HG03025 (cell line): ENCODE measurements around the gene BHLHA9.

Experiments used
- ATAC-seq: cut with Tn5 transposase; IDR thresholded peaks from one replicate; pipeline ENCODE4 v1.9.1; 2021; ENCODE audit warnings: mild to moderate bottlenecking, moderate library complexity; ENCODE audit not compliant: unreplicated experiment, low FRiP score

The BHLHA9 gene

DNA sequence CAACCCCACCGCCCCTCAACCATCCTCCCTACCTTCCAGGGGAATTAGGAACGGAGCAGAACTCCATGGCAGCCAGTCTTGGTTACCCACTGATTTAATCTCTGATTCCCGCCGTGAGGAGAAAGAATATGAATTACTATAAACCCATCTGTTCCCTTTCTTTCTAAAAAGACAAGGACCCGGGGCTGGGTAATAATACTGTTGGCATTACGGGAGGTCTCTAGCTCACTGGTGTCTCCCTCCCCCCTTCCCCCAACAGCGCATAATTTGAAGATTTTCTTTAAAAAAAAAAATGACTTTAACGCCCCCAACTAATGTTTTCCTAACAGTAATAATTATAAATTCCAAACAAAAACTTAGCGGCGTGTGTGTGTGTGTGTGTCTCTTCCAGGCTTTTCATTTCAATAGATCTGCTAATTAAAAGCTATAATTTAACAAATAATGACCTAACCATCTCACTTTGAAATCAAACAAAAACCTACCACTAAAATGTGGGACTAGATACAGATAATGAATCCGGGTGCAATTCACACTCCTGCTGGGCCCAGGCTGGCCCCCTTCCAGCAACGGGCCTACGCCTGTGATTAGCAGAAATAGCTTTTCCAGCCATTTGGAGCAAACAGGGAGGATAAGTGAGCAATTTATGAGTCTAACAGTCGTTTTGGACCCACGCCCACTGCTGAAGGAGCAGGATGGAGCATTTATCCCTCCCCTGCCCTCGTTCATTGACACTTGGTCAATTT lies 18.2 kb upstream of the BHLHA9 start:
- ATAC-seq: no peak

DNA sequence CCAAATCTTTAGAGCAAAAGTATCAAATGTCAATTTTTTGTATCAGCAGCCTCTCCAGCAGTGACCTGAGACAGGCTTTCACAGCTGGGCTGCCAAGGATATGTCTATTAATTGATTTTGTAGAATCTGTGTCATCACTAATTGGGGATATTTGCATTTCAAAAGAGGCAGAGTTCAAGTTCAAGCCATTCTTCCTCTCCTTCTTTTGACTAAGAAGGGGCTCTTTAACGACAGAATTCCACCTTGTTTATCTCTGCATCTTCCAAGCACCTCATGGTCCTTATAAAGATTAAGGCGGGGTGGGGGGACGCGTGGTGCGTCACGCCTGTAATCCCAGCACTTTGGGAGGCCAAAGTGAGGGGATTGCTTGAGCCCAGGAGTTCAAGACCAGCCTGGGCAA lies 15.2 kb upstream of the BHLHA9 start:
- no peak for ATAC-seq

DNA sequence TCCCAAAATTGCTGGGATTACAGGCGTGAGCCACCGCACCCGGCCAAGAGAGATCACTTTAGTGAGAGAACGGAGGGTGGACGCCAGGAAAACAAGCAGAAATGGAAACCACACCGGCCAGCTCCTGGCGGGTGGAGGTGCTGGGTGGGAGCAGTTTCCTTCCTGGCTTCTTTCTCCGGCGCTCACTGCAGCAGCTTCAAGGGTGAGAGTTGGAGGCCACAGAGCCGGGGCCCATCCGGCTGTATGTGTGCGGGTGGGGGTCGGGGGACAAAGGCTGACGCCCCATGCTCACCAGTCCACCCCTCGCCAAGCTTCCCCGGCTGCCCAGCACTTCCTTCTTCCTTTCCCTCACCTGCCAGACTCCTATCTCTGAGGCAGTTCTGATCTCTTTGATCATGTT lies 13.5 kb upstream of the BHLHA9 start:
- ATAC-seq: no peak

GRCh38 chr17:1260086-1260769 lies 10.0 kb upstream of the BHLHA9 start:
- no peak for ATAC-seq

- ATAC-seq: no peak
Observed at GRCh38 chr17:1260770-1261161, 9.5 kb upstream of the BHLHA9 start.

DNA sequence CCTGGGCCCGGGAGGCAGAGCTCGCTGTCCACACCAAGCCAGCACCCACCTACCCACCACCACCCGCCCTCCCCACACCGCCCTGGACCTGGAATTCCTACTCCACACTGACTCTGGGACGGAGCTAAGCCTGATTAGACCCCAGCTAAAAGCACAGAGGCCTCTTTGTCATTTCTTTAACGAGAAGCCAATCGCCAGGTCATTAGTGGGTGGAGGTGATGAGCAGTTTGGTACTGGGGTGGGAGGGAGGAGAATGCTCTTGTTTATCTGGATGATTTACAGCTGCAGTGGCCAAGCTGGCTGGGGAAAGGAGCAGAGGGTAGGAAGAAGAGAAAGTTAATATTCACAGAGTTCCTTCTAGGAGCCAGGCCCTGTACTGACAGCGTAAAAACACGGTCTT lies 6.0 kb upstream of the BHLHA9 start:
- no peak for ATAC-seq

- ATAC-seq: no peak
Observed at GRCh38 chr17:1267471-1267943, 2.7 kb upstream of the BHLHA9 start.

- no peak for ATAC-seq
Observed at GRCh38 chr17:1271030-1271423, 783 bp downstream of the BHLHA9 start.

GRCh38 chr17:1271441-1271840 lies 1.2 kb downstream of the BHLHA9 start:
- no peak for ATAC-seq

- no peak for ATAC-seq
Observed at GRCh38 chr17:1272701-1273100, 2.5 kb downstream of the BHLHA9 start.

- no peak for ATAC-seq
Observed at GRCh38 chr17:1273492-1274244, 3.4 kb downstream of the BHLHA9 start.

GRCh38 chr17:1274245-1274608 lies 4.0 kb downstream of the BHLHA9 start:
- ATAC-seq: no peak

DNA sequence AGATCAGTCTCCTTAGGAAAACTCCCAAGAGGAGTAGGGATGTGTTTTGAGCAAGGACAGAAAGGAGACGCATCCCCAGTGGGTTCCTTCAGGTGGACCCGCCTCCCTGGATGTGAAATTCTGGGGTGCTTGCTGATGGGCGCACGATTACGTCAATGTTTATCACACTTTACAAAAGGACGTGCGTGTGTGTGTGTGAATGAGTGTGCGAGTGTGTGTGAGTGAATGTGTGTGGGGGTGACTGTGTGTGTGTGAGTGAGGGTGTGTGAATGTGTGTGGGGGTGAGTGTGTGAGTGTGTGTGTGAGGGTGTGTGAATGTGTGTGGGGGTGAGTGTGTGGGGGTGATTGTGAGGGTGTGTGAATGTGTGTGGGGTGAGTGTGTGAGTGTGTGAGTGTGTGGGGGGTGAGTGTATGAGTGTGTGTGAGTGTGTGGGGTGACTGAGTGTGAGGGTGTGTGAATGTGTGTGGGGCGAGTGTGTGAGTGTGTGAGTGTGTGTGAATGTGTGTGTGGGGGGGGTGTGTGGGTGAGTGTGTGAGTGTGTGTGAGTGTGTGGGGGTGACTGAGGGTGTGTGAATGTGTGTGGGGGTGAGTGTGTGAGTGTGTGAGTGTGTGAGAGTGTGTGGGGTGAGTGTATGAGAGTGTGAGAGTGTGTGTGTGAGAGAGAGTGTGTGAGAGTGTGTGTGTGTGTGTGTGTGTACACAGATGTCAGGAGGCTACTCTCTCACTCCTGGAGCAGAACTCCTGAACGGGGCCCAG lies 5.1 kb downstream of the BHLHA9 start:
- ATAC-seq: no peak

DNA sequence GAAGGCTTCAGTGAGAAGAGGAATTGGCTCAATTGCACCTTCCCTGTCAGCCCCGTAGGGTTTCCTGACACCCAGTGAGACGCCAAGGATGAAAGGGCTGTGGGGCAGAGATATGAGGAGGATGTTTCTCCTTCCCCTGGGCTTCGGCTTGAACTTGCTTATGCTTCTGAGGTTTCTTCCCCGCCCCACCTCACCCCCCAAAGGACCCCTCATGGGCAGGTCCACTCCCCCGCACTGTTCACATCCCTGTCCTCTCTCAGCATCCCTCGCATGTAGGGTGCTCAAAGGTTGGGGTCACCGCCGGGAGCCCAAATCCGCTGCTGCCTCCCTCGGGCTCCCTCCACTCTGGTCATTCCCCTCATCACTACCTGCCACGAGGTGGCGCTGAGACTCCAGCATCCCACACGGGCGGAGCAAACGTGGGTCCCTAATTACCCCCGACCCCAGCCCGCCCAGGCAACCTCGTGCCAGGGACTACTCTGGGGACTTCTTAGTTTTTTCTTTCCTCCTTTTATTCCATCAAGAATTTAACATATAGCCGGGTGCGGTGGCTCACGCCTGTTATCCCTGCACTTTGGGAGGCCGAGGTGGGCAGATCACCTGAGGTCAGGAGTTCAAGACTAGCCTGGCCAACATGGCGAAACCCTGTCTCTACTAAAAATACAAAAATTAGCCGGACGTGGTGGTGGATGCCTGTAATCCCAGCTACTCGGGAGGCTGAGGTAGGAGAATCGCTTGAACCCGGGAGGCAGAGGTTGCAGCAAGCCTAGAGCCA lies 5.9 kb downstream of the BHLHA9 start:
- ATAC-seq: no peak

GRCh38 chr17:1280652-1281051 lies 10.4 kb downstream of the BHLHA9 start:
- no peak for ATAC-seq

DNA sequence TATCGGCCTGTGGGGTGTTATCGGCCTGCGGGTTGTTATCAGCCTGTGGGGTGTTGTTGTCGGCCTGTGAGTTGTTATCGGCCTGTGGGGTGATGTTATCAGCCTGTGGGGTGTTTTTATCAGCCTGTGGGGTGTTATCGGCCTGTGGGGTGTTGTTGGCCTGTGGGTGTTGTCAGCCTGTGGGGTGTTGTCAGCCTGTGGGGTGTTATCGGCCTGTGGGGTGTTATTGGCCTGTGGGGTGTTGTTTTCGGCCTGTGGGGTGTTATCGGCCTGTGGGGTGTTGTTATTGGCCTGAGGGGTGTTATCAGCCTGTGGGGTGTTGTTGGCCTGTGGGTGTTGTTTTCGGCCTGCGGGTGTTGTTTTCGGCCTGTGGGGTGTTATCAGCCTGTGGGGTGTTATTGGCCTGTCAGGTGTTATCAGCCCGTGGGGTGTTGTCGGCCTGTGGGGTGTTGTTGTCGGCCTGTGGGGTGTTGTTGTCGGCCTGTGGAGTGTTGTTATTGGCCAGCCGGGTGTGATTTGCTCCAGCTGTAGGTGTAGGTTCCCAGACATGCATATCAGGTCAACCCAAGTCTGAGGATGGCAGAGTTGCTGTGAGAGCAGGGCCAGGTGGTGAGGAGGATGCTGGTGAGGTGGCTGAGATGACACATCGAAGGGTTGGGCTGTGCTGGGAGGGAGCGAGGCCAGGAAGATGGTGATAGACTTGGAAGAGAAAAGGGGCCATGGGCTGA lies 16.3 kb downstream of the BHLHA9 start:
- ATAC-seq: no peak

DNA sequence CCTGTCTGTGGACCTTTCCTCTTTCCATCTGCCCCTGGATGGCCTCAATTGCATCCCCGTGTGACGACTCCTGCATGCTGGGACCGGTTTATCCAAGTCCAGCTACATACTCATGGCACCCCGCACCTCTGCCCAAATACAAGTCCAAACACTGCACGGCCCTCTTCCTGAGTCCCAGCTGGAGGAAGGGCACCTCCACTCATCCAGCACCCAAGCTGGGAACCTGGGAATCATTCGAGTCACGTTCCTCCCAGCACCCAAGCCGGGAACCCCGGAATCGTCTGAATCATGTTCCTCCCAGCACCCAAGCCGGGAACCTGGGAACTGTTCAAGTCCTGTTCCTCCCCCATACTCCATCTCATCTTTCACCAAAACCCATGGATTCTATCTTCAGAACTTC lies 19.5 kb downstream of the BHLHA9 start:
- ATAC-seq: no peak

GRCh38 chr17:1290676-1291075 lies 20.4 kb downstream of the BHLHA9 start:
- ATAC-seq: no peak

DNA sequence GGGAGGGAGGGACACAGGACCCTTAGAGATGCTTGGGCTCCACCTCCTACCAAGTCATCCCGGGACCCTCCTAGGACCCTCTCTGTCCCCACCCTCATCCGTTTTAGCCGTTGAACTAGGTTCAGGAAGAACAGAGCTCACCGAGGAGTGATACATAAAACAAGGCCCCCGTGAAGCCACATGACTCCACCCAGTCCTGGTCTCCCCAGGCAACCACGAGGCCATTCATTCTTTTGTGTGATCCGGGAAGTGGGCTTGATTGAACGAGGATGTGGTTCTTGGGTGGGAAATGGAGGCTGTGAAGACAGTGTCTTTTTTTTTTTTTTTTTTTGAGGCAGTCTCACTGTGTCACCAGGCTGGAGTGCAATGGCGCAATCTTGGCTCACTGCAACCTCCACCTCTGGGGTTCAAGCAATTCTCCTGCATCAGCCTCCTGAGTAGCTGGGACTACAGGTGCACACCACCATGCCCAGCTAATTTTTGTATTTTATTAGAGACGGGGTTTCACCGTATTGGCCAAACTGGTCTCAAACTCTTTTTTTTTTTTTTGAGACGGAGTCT lies 24.0 kb downstream of the BHLHA9 start:
- no peak for ATAC-seq
